D721Med (cell line): ENCODE results near the gene PSMD5.
A peak's percentile ranks its signal among the peaks of the same experiment; 100 is the strongest.

Experiments
- DNase-seq: peaks from one replicate; pipeline ENCODE4 v3.0.0; 2011; ENCODE audit warnings: low spot score; ENCODE audit not compliant: insufficient read length
- FAIRE-seq: peaks from 2 replicates; lab custom pipeline; 2011; peaks lifted over from hg19 to GRCh38; lab: Jason Lieb, UNC
- TF ChIP-seq, protein P1 (sequence below): IDR thresholded peaks from 2 replicates; pipeline ENCODE4 v1.5.1; 2012; ENCODE audit warnings: mild to moderate bottlenecking, control low read depth; ENCODE audit not compliant: insufficient read depth; ENCODE audit errors: missing control alignments

The PSMD5 gene

DNA sequence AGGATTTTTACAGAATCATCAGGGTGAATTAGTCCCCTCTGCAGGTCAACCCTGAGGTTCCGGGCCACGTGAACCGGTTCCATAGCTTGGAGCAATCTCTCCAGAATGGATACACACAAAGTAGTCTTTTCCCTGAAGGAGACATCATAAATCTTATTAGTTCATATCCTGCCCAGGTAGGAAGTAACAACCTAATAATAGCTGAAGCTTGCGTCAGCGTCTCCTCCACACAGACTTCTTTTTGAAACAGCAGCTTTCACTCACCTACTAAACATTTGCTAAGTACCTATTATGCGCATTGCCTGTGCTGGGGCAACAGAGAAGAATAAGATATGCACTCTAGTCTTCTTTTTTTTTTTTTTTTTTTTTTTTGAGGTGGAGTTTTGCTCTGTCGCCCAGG is 9.4 kb downstream of the PSMD5 start:
- TF ChIP-seq, protein P1, sequence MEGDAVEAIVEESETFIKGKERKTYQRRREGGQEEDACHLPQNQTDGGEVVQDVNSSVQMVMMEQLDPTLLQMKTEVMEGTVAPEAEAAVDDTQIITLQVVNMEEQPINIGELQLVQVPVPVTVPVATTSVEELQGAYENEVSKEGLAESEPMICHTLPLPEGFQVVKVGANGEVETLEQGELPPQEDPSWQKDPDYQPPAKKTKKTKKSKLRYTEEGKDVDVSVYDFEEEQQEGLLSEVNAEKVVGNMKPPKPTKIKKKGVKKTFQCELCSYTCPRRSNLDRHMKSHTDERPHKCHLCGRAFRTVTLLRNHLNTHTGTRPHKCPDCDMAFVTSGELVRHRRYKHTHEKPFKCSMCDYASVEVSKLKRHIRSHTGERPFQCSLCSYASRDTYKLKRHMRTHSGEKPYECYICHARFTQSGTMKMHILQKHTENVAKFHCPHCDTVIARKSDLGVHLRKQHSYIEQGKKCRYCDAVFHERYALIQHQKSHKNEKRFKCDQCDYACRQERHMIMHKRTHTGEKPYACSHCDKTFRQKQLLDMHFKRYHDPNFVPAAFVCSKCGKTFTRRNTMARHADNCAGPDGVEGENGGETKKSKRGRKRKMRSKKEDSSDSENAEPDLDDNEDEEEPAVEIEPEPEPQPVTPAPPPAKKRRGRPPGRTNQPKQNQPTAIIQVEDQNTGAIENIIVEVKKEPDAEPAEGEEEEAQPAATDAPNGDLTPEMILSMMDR = no peak
- DNase-seq (no peak), FAIRE-seq (no peak)

DNA sequence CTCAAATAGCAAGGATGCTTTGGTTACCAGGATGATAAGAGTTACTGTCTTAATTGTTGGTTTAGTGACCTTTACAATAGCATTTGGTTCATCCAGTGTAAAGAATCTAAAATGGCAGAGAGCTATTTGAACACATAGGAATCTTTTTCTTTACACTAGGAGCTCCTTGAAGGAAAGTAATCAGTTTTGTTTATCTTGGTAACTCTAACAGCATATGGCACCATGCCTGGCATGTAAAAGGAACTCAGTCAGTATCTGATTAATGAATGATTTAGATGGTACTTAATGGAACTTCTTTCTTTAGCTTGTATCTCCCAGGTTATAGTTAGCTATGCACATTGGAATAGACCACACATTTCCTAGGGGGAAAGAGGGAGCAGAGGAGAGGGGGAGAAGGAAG is 9.9 kb downstream of the PSMD5 start:
- FAIRE-seq (no peak), DNase-seq (no peak)
- TF ChIP-seq, protein P1 = no peak

DNA sequence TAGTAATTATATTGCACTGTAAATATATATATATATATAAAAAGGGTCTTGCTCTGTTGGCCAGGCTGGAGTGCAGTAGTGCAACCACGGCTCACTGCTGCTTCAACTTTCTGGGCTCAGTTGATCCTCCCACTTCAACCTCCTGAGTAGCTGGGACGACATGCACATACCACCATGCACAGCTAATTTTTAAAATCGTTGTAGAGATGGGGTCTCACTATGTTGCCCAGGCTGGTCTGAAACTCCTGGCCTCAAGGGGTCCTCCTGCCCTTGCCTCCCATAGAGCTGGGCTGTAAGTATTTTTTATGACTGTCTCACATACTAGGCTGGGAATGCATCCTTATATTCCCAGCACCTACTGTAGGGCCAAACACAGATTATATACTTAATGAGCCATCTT is 11.9 kb downstream of the PSMD5 start:
- TF ChIP-seq, protein P1 = no peak
- FAIRE-seq = no peak
- no peak for DNase-seq

DNA sequence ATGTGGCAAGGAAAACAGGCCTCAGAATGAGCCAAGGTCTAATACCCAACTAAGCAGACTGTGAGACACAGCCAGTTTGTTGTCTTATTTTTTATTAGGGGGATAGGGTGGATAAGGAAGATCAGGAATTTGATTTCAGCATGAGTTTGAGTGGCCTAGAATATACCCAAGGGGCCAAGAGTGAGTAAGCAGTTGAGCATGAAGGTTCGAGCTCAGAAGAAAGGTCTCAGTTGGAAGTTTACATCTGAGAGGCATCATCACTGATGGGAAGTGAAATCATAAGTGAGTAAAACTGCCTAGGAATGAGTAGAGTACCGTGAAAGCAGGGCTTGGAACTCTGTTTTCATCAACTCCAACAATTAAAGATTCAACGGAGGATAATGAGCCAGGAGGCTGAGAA is 12.6 kb downstream of the PSMD5 start:
- TF ChIP-seq, protein P1 = no peak
- FAIRE-seq (no peak), DNase-seq (no peak)

DNA sequence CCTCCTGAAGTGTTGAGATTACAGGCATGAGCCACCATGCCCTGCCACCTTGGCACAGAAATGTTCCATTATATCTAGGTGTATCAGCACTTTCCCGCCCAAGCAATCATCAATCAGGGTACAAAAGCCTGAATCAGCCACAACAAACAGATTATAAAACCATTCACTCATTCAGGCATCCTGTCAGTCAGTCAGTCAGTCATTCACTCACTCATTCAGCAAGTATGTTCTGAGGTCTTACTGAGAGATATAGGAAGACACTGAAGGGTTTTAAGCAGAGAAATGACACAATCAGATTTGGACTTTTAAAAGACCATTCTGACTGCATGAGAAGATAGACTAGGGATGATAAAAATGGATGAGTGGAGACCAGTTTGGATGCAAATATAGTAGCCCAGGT is 13.1 kb downstream of the PSMD5 start:
- TF ChIP-seq, protein P1 = no peak
- DNase-seq (no peak), FAIRE-seq (no peak)

DNA sequence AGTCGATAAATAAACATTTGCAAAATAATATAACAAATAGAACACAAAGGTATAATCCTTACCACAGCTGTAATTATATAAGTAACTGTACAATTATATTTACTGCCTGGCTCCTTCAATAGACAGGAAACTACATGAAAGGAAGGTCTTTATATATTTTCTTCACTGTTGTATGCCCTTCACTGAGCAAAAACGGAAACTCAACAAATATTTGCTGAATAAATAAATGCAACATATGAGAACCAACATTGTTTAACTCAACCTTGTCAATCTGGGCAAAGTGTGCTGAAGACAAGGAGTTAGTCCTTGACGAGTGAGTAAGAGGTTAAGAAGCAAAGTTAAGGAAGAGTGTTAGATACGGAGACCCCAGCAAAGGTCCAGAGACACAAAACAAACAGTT is 22.6 kb downstream of the PSMD5 start:
- TF ChIP-seq, protein P1 = no peak
- DNase-seq (no peak), FAIRE-seq (no peak)

DNA sequence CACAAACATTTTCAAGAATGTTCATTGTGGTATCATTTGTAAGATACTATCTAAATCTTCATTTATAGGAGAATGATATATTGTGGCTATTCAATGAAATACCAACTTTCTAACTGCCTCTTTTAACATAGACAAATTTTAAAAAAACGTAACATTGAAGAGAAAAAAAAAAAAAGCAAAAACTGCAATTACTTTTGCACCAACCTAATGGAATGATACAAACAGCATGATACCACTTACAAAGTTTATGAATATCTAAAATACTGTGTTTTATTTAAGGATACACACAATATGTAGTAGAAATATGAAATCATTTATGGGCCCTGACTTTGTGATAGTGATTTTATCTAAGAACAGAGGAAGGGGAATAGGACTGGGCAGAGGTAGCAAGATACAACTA is 24.1 kb downstream of the PSMD5 start:
- no peak for DNase-seq
- FAIRE-seq = peak; percentile 68
- TF ChIP-seq, protein P1 = no peak
